ENCODE measurements around the gene IHH. TPM values are rescaled to one million over a fixed set of nuclear protein-coding genes. Genes with fewer than 3 reads are reported as not detected.
A peak's percentile ranks its signal among the peaks of the same experiment; 100 is the strongest.

The IHH gene
- total RNA-seq, 1 experiment from 2014 or later = 0.11 TPM

- no peak for TF ChIP-seq FOXJ3 (CRISPR knock-in tag; IDR thresholded peaks at IDR 0.05; ENCODE audit: borderline replicate concordance)
- TF ChIP-seq USF2 (CRISPR knock-in tag; IDR thresholded peaks at IDR 0.05) = no peak
- TF ChIP-seq CDX4 (CRISPR knock-in tag; IDR thresholded peaks at IDR 0.05; ENCODE audit: borderline replicate concordance) = no peak
- no peak for TF ChIP-seq STAT6 (CRISPR knock-in tag; conservative IDR thresholded peaks at IDR 0.05; ENCODE audit: low read depth)
- 0 out of 2 replicates have a peak, but pooled peaks have one; percentile 44 for TF ChIP-seq SMAD4 (CRISPR knock-in tag; IDR thresholded peaks at IDR 0.05)
- no peak for TF ChIP-seq PREB (CRISPR knock-in tag; IDR thresholded peaks at IDR 0.05; ENCODE audit: borderline replicate concordance)
- no peak for TF ChIP-seq ZMAT4 (CRISPR knock-in tag; IDR thresholded peaks at IDR 0.05)
- no peak for TF ChIP-seq E2F4 (CRISPR knock-in tag; IDR thresholded peaks at IDR 0.05; ENCODE audit: borderline replicate concordance, low read depth)
- TF ChIP-seq ZBTB21 (CRISPR knock-in tag; IDR thresholded peaks at IDR 0.05; ENCODE audit: borderline replicate concordance) = no peak
- no peak for TF ChIP-seq NR1H2 (CRISPR knock-in tag; IDR thresholded peaks at IDR 0.05)
- TF ChIP-seq TEAD1 (CRISPR knock-in tag; IDR thresholded peaks at IDR 0.05) = 0 out of 2 replicates have a peak, but pooled peaks have one; percentile 46
- no peak for TF ChIP-seq HMGA2 (CRISPR knock-in tag; IDR thresholded peaks at IDR 0.05)
- TF ChIP-seq FOXP1 (CRISPR knock-in tag; IDR thresholded peaks at IDR 0.05; ENCODE audit: borderline replicate concordance) = peak; percentile 53; the same call in 1 of the 2 replicates
- TF ChIP-seq ZNF232 (CRISPR knock-in tag; IDR thresholded peaks at IDR 0.05) = peak; percentile 50; the same call in 1 of the 2 replicates
- 0 out of 2 replicates have a peak, but pooled peaks have one; percentile 58 for TF ChIP-seq CREB1 (CRISPR knock-in tag; IDR thresholded peaks at IDR 0.05)
- peak; percentile 46; the same call in 1 of the 2 replicates for TF ChIP-seq FOXP4 (CRISPR knock-in tag; IDR thresholded peaks at IDR 0.05)
- 0 out of 2 replicates have a peak, but pooled peaks have one; percentile 55 for TF ChIP-seq ARID4B (CRISPR knock-in tag; IDR thresholded peaks at IDR 0.05; ENCODE audit: borderline replicate concordance)
These were observed 14.7 kb downstream of the IHH start (continued) for GRCh38 chr2:219045937-219046550.
